Loucy (cell line): ENCODE data around the gene BZW2.

Experiments
- CTCF ChIP-seq: fragments of 200-600 bp; sonication (generic); conservative IDR thresholded peaks from 2 replicates; pipeline ENCODE4 v1.5.1; 2014; ENCODE audit warnings: mild to moderate bottlenecking, antibody characterized with exemption, low read length
- EZH2phosphoT487 ChIP-seq: fragments of 200-600 bp; IDR thresholded peaks from 2 replicates; pipeline ENCODE4 v1.6.1; 2018; ENCODE audit warnings: antibody characterized with exemption, mild to moderate bottlenecking, moderate library complexity, borderline replicate concordance

GRCh38 chr7:16730937-16731336 lies 85.0 kb downstream of the BZW2 start:
- TF ChIP-seq CTCF (no peak), EZH2phosphoT487 (no peak)
